IMR-90 (cell line): Measurements from ENCODE around the gene ACTL6B. TPM values are rescaled to one million over a fixed set of nuclear protein-coding genes. Genes with fewer than 3 reads are reported as not detected.

ENCODE experiments used
- ATAC-seq: fragments of 200-7000 bp; cut with Tn5 transposase; 2 replicates; pipeline ENCODE4 v1.9.1; 2020; ENCODE audit warnings: low read depth, mild to moderate bottlenecking, moderate library complexity
- BruUV-seq: library from RNA; stranded (reverse); fragments of 400-500 nt; replicated peaks from 2 replicates; lab custom pipeline; 2021; lab: Mats Ljungman, UMichigan
- CTCF ChIA-PET: fragments of 300-600 bp; formaldehyde crosslinking; extraction: SDS; loops from one replicate; lab custom pipeline; 2021; ENCODE audit warnings: antibody characterized with exemption; lab: Yijun Ruan, JAX
- POLR2A ChIA-PET: fragments of 300-600 bp; sonication (Branson Sonifier 250); formaldehyde crosslinking; loops from one replicate; lab custom pipeline; 2022; ENCODE audit warnings: antibody characterized with exemption; ENCODE audit not compliant: unreplicated experiment; lab: Charles Lee
- DNase-seq: peaks from one replicate; pipeline ENCODE4 v3.0.0; 2013
- H2AFZ ChIP-seq: replicated peaks from 2 replicates; pipeline ENCODE3; 2013; ENCODE audit warnings: low read length, mild to moderate bottlenecking; ENCODE audit not compliant: poor library complexity
- H2AK5ac ChIP-seq: 2 replicates; pipeline ENCODE4 v1.6.1; 2013; ENCODE audit warnings: low read depth, low read length, inconsistent platforms
- H2AK9ac ChIP-seq: replicated peaks from 2 replicates; pipeline ENCODE3; 2013; ENCODE audit warnings: mild to moderate bottlenecking, low read depth, low read length, moderate library complexity; ENCODE audit not compliant: poor library complexity
- H2BK120ac ChIP-seq: 2 replicates; pipeline ENCODE4 v1.6.1; 2013; ENCODE audit warnings: low read depth, low read length, inconsistent platforms
- H2BK15ac ChIP-seq: 3 replicates; pipeline ENCODE4 v1.6.1; 2013; ENCODE audit warnings: low read depth, low read length, inconsistent platforms
- H2BK20ac ChIP-seq: 2 replicates; pipeline ENCODE4 v1.6.1; 2013; ENCODE audit warnings: low read depth, mild to moderate bottlenecking, inconsistent platforms, low read length, moderate library complexity
- H2BK5ac ChIP-seq: 2 replicates; pipeline ENCODE4 v1.6.1; 2013; ENCODE audit warnings: mild to moderate bottlenecking, low read depth, low read length, inconsistent platforms; ENCODE audit not compliant: poor library complexity, severe bottlenecking
- H3K14ac ChIP-seq: replicated peaks from 2 replicates; pipeline ENCODE4 v1.6.1; 2013; ENCODE audit warnings: low read depth, low read length, inconsistent platforms
- H3K18ac ChIP-seq: 2 replicates; pipeline ENCODE4 v1.6.1; 2013; ENCODE audit warnings: low read depth, low read length, control low read depth
- H3K23ac ChIP-seq: 2 replicates; pipeline ENCODE4 v1.6.1; 2013; ENCODE audit warnings: low read depth, low read length, inconsistent platforms
- H3K27ac ChIP-seq: 2 replicates; pipeline ENCODE4 v1.5.1; 2013; ENCODE audit warnings: mild to moderate bottlenecking, control low read depth, low read length; ENCODE audit not compliant: insufficient read depth
- H3K27me3 ChIP-seq: 2 replicates; pipeline ENCODE4 v1.6.1; 2013; ENCODE audit warnings: low read length; ENCODE audit not compliant: control insufficient read depth, insufficient read depth
- H3K36me3 ChIP-seq: 2 replicates; pipeline ENCODE4 v1.6.1; 2013; ENCODE audit warnings: low read length, mixed read lengths; ENCODE audit not compliant: control insufficient read depth, insufficient read depth
- H3K4ac ChIP-seq: 2 replicates; pipeline ENCODE4 v1.6.1; 2013; ENCODE audit warnings: low read depth, low read length, inconsistent platforms
- H3K4me1 ChIP-seq: 2 replicates; pipeline ENCODE4 v1.6.1; 2013; ENCODE audit warnings: low read length, mixed read lengths; ENCODE audit not compliant: control insufficient read depth, insufficient read depth
- H3K4me2 ChIP-seq: 2 replicates; pipeline ENCODE4 v1.6.1; 2013; ENCODE audit warnings: low read depth, mild to moderate bottlenecking, control low read depth, low read length, moderate library complexity
- H3K4me3 ChIP-seq: 2 replicates; pipeline ENCODE4 v1.5.1; 2013; ENCODE audit warnings: low read depth, mild to moderate bottlenecking, control low read depth, low read length, moderate library complexity; ENCODE audit not compliant: insufficient read depth
- H3K56ac ChIP-seq: 2 replicates; pipeline ENCODE4 v1.6.1; 2013; ENCODE audit warnings: low read length, inconsistent platforms; ENCODE audit not compliant: insufficient read depth; ENCODE audit errors: extremely low read depth
- H3K79me1 ChIP-seq, 2 experiments: 2 replicates each; pipeline ENCODE4 v1.6.1; 2013; ENCODE audit warnings: low read length in 2 of 2, inconsistent platforms in 1 of 2, low read depth in 1 of 2
- H3K9ac ChIP-seq: 2 replicates; pipeline ENCODE4 v1.6.1; 2013; ENCODE audit warnings: low read depth, low read length, control low read depth
- H3K9me1 ChIP-seq: 2 replicates; pipeline ENCODE4 v1.6.1; 2013; ENCODE audit warnings: low read length, inconsistent platforms; ENCODE audit not compliant: insufficient read depth
- H3K9me3 ChIP-seq: 2 replicates; pipeline ENCODE4 v1.6.1; 2013; ENCODE audit warnings: low read length; ENCODE audit not compliant: control insufficient read depth, insufficient read depth
- H4K20me1 ChIP-seq: 2 replicates; pipeline ENCODE4 v1.6.1; 2013; ENCODE audit warnings: low read length, inconsistent platforms; ENCODE audit not compliant: insufficient read depth
- H4K5ac ChIP-seq: 2 replicates; pipeline ENCODE4 v1.6.1; 2013; ENCODE audit warnings: mild to moderate bottlenecking, low read depth, low read length, control low read depth
- H4K8ac ChIP-seq, 2 experiments: 2 replicates each; pipeline ENCODE4 v1.6.1; 2013; ENCODE audit warnings: low read depth in 2 of 2, low read length in 2 of 2, control low read depth in 1 of 2, inconsistent platforms in 1 of 2
- H4K91ac ChIP-seq: 2 replicates; pipeline ENCODE4 v1.6.1; 2013; ENCODE audit warnings: low read depth, low read length, inconsistent platforms; ENCODE audit not compliant: insufficient read depth
- BHLHE40 ChIP-seq: fragments of 150-350 bp; IDR thresholded peaks from 2 replicates; pipeline ENCODE4 v1.6.1; 2016; ENCODE audit warnings: mild to moderate bottlenecking, low read depth, low read length
- FOS ChIP-seq: fragments of 150-350 bp; IDR thresholded peaks from 2 replicates; pipeline ENCODE4 v1.6.1; 2016; ENCODE audit warnings: low read depth, low read length
- MAFK ChIP-seq: IDR thresholded peaks from 2 replicates; pipeline ENCODE4 v1.6.1; 2012; ENCODE audit warnings: low read depth, low read length, improper control_type of control experiment
- MAZ ChIP-seq: IDR thresholded peaks from 2 replicates; pipeline ENCODE4 v1.6.1; 2012; ENCODE audit warnings: low read depth, mild to moderate bottlenecking, low read length, improper control_type of control experiment, moderate library complexity, borderline replicate concordance
- NFE2L2 ChIP-seq: fragments of 150-350 bp; IDR thresholded peaks from 2 replicates; pipeline ENCODE4 v1.6.1; 2016; ENCODE audit warnings: low read depth, mild to moderate bottlenecking, low read length
- POLR2A ChIP-seq: IDR thresholded peaks from 2 replicates; pipeline ENCODE4 v1.6.1; 2012; ENCODE audit warnings: mild to moderate bottlenecking, low read depth, low read length
- RAD21 ChIP-seq: IDR thresholded peaks from 2 replicates; pipeline ENCODE4 v1.6.1; 2012; ENCODE audit warnings: low read length, improper control_type of control experiment
- RCOR1 ChIP-seq: IDR thresholded peaks from 2 replicates; pipeline ENCODE4 v1.6.1; 2012; ENCODE audit warnings: mild to moderate bottlenecking, low read length, improper control_type of control experiment; ENCODE audit not compliant: insufficient replicate concordance
- RFX5 ChIP-seq: IDR thresholded peaks from 2 replicates; pipeline ENCODE4 v1.8.0; 2012; ENCODE audit warnings: low read depth, mild to moderate bottlenecking, low read length, moderate library complexity
- SMC3 ChIP-seq: fragments of 150-350 bp; IDR thresholded peaks from 2 replicates; pipeline ENCODE4 v1.6.1; 2016; ENCODE audit warnings: low read depth, mild to moderate bottlenecking, antibody characterized with exemption, low read length, moderate library complexity
- WGBS, 2 experiments: methylation state at CpG; one replicate each; pipeline versions ENCODE4 v1.1.5 to v1.1.7; 2013; ENCODE audit warnings: missing lambda C conversion rate in 2 of 2; ENCODE audit not compliant: insufficient read length in 1 of 2; ENCODE audit errors: extremely low coverage in 2 of 2; 5-methylcytosine and 5-hydroxymethylcytosine counted together
- dilution Hi-C: fragments of 300-500 bp; cut with HindIII; formaldehyde crosslinking; loops from one replicate; pipeline ENCODE4 v1.14.3; 2018; ENCODE audit warnings: low sequenced_read_pairs; ENCODE audit not compliant: unreplicated experiment
- in situ Hi-C: fragments of 300-500 bp; cut with MboI; formaldehyde crosslinking; loops from 3 replicates; pipeline ENCODE4 v1.14.3; 2019; ENCODE audit warnings: low sequenced_read_pairs, inconsistent platforms, mixed read lengths
- intact Hi-C: fragments of 100-400 bp; cut with micrococcal nuclease; formaldehyde crosslinking; loops from 2 replicates; pipeline ENCODE4 v1.10.0; 2022
- polyA plus RNA-seq, 3 experiments: library from polyadenylated mRNA; depleted of rRNA; stranded (reverse); fragments of >200 nt; gene quantifications; 2 replicates each; pipeline ENCODE4 v1.2.3, GENCODE V29; 2012; ENCODE audit warnings: low replicate concordance in 1 of 3
- total RNA-seq: library from RNA; depleted of rRNA; stranded (reverse); fragments of >200 nt; gene quantifications from 2 replicates; pipeline ENCODE4 v1.2.3, GENCODE V29; 2012
- TF ChIP-seq, protein P1 (sequence below): fragments of 150-350 bp; IDR thresholded peaks from 2 replicates; pipeline ENCODE4 v1.6.1; 2016; ENCODE audit warnings: low read depth, mild to moderate bottlenecking, low read length, moderate library complexity, borderline replicate concordance
- TF ChIP-seq, protein P2 (sequence below): conservative IDR thresholded peaks from 2 replicates; pipeline ENCODE4 v1.5.1; 2012; ENCODE audit warnings: mild to moderate bottlenecking, low read depth, low read length, improper control_type of control experiment

Gene ACTL6B
- total and polyA plus RNA-seq, 2 of the 4 experiments (the other 2 are of a cell fraction) = not detected

DNA sequence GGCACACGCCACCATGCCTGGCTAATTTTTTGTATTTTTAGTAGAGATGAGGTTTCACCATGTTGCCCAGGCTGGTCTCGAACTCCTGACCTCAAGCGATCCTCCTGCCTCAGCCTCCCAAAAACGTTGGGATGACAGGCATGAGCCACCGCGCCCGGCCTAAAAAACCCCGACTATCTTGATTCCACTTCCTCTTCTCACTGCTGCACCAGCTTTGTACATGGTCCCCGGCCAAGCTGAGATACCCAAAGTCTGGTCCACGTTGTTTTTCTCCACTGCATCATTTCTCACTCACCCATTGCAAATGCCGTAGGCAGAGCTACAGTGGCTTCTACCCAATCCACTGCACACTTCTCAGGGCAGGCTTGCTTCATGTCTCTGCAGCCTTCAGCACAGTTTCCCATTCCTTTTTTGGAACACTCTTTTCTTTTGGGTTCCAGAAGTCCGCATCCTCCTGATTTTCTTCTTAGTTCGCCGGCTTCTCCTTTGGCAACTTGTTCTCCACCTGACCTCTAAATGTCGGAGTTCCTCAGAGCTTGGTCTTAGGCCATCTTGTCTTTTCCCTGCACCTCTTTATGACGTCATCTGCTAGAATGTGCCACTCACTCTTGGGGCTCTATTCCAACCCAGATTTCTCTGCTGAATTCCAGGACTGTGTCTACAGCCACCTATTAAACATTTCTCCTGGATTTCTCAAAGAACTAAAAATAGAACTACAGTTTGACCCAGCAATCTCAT is 11.3 kb upstream of the ACTL6B start:
- H2BK120ac ChIP-seq = no peak overlapping the region
- H3K56ac ChIP-seq = no peak overlapping the region
- H4K8ac ChIP-seq = no peak overlapping the region
- H2BK5ac ChIP-seq = no peak overlapping the region
- no peaks in the 10 kb centered on the region; the same call in 1 of the 2 replicates for H3K27me3 ChIP-seq
- ATAC-seq (no peak), DNase-seq (no peak)
- no peak overlapping the region for H3K4me2 ChIP-seq
- no peak overlapping the region for H2BK15ac ChIP-seq
- in situ Hi-C loops = loop anchor here (5.0 kb wide), 1 partner anchor 100 kb away; no protein-coding TSS in a partner anchor
- dilution Hi-C loops = no loop called here
- no peak overlapping the region for H3K18ac ChIP-seq
- no TSS peak for BruUV-seq
- H3K23ac ChIP-seq = no peak overlapping the region
- no peak overlapping the region for H3K4me3 ChIP-seq
- no peak overlapping the region for H2AK5ac ChIP-seq
- no peak overlapping the region for H2AFZ ChIP-seq
- no peak overlapping the region for H3K27ac ChIP-seq
- no peak overlapping the region for H4K91ac ChIP-seq
- intact Hi-C loops = no loop called here
- 0 out of 2 replicates have a peak, but pooled peaks cover 2% of the 10 kb centered on the region for H3K9me1 ChIP-seq
- H3K79me1 ChIP-seq = no peaks in the 10 kb centered on the region
- H2BK20ac ChIP-seq = no peak overlapping the region
- no peaks in the 10 kb centered on the region for H3K36me3 ChIP-seq
- H4K20me1 ChIP-seq = no peaks in the 10 kb centered on the region
- ChIA-PET POLR2A (no interaction called here), CTCF (no interaction called here)
- no peak overlapping the region for H3K9ac ChIP-seq
- no peak overlapping the region for H3K14ac ChIP-seq
- H2AK9ac ChIP-seq = no peak overlapping the region
- H4K5ac ChIP-seq = no peak overlapping the region
- TF ChIP-seq POLR2A = no peak
- no peak for TF ChIP-seq RAD21
- TF ChIP-seq MAFK = no peak
- TF ChIP-seq, protein P1, sequence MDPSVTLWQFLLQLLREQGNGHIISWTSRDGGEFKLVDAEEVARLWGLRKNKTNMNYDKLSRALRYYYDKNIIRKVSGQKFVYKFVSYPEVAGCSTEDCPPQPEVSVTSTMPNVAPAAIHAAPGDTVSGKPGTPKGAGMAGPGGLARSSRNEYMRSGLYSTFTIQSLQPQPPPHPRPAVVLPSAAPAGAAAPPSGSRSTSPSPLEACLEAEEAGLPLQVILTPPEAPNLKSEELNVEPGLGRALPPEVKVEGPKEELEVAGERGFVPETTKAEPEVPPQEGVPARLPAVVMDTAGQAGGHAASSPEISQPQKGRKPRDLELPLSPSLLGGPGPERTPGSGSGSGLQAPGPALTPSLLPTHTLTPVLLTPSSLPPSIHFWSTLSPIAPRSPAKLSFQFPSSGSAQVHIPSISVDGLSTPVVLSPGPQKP = no peak
- TF ChIP-seq, protein P2, sequence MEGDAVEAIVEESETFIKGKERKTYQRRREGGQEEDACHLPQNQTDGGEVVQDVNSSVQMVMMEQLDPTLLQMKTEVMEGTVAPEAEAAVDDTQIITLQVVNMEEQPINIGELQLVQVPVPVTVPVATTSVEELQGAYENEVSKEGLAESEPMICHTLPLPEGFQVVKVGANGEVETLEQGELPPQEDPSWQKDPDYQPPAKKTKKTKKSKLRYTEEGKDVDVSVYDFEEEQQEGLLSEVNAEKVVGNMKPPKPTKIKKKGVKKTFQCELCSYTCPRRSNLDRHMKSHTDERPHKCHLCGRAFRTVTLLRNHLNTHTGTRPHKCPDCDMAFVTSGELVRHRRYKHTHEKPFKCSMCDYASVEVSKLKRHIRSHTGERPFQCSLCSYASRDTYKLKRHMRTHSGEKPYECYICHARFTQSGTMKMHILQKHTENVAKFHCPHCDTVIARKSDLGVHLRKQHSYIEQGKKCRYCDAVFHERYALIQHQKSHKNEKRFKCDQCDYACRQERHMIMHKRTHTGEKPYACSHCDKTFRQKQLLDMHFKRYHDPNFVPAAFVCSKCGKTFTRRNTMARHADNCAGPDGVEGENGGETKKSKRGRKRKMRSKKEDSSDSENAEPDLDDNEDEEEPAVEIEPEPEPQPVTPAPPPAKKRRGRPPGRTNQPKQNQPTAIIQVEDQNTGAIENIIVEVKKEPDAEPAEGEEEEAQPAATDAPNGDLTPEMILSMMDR = no peak
- no peak for TF ChIP-seq BHLHE40
- TF ChIP-seq RFX5 = no peak
- TF ChIP-seq RCOR1 = no peak
- TF ChIP-seq SMC3 = no peak
- TF ChIP-seq NFE2L2 = no peak
- TF ChIP-seq FOS = no peak
- TF ChIP-seq MAZ = no peak
- no peaks in the 10 kb centered on the region for H3K4me1 ChIP-seq
- H3K9me3 ChIP-seq = no peaks in the 10 kb centered on the region
- H3K4ac ChIP-seq = no peak overlapping the region
- 77% methylated on average over 14 of the region's 16 CpGs; no CpG with 5 or more reads in 1 of the 2 experiments for WGBS, 2 experiments
